NCI-H2107 treated with DMSO at 0.1 percent for 48 hours (cell line): ENCODE results near the gene C12orf75.
A peak's percentile ranks its signal among the peaks of the same experiment; 100 is the strongest.
"Not testable (repeated sequence)": the region's sequence is repeated elsewhere in the genome, so short reads cannot be mapped to it uniquely, and the experiment has no call there.

Experiments
- DNase-seq: peaks from one replicate; lab custom pipeline; 2025; ENCODE audit not compliant: unreplicated experiment; lab: John Stamatoyannopoulos, UW

C12orf75 gene

DNA sequence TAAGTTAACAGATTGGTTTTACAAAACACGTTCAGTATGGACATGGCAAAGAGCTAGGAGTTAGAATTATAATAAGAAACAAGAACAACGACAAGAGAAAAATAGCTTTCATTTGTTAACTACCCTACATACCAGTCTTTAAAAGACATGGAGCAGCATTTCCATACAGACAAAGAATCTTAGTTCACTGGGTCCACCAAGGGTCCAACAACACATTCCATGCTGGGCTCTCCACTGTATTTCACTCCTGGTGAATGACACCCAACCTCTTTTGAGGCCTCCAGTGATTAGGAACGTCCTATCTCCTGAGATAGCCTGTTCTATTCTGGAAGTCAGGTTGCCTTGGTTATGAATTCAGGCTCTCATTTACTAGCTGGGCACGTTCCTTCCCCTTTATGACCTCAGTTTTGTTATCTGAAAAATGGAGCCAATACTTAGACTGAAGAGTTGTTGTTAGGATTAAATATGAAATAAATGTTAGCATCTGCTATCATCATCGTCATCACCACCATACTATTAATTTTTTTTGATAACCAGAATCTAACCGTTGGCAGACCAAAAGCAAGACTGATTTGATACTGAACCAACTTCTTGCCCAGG, 37.7 kb downstream of the C12orf75 start:
- DNase-seq = no peak

GRCh38 chr12:105369014-105369413, 38.5 kb downstream of the C12orf75 start:
- DNase-seq = no peak

DNA sequence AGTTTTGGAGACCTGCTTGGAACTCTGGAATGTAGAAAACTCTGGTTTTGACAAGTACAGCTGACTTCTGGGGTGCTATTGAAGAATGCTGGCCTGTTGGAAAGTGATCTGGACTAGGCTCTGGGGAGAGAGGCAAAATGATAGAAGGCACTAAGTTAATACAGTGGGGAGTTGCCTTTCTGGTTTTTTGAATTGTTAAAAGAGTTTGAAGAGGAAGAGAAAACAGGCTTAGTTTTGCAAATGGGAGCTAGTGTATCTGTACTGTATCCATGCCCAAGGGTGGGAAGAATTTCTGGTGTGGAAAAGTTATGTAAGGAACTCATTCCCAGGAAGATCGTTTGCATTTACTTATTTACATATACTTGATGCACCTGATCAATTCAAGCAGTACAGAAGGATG, 43.8 kb downstream of the C12orf75 start:
- DNase-seq = no peak

DNA sequence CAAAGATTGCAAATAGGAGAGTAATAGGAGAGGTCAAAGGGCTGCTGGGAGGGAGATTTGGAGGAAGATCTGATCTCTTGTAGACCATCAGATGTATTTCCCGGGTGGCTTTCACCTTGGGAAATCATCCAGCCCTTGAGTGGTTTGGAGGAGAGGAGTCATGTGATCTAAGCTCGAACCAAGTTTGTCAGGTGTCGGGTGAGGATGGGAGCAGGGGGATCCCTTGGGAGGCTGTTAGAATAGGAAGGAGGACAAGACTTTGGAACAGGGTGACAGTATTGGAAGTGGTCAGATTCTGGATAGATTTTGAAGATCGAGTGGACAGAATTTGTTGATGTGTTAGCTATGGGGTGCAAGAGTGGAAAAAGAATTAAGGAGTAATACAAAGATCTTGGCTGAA, 46.6 kb downstream of the C12orf75 start:
- DNase-seq = no peak

GRCh38 chr12:105378911-105379310, 48.4 kb downstream of the C12orf75 start:
- no peak for DNase-seq

DNA sequence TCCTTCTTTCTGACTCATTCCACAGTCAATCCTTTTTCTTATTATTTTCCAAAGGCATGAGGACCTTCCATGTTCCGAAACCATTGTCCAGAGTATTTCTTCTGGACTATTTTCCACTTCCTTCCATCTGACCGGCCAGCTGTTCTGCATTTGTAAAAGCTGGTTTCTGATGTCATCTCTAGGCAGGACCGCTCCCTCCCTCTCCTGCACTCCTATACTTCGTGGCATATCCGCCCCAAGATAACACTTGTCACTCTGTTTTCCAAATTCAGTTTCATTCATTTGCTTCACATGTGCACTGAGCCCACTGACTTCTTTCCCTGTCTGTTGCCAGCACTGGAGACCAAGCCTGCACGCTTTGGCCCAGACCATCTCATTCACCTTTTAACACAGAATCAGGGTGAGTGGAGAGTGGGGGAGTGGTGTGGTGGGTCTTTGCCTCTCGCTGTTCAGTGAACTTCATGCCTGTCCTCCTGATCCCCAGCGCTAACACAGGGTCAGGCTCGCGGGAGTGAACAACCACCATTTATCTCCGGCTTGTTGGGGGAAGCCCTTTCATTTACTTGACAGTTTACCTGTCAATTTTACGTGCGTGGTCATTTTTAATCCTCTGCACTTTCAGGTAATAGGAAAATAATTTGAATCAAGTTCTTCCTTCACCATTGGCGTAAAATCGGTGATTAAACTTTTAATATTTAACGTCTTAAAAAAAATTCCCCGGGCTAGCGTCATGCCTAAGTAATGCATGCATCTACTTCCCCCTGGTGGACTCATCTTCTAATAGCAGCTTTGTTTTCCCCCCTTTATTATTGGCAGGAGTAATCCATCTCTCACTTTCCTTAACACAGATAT, 52.5 kb downstream of the C12orf75 start:
- DNase-seq = peak; percentile 71

DNA sequence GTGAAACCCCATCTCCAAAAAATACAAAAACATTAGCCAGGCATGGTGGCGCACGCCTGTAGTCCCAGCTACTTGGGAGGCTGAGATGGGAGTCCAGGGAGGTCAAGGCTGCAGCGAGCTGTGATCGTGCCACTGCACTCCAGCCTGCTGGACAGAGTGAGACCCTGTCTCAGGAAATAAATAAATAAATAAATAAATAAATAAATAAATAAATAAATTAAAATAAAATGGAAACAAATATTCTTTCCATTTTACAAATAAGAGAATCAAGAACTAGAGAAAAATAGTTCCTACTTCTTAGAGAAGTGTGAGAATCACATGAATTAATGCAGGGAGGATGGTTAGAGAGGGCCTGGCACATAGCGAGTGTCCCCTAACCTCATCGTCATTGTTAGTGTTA, 53.7 kb downstream of the C12orf75 start:
- DNase-seq = no peak

GRCh38 chr12:105384916-105385535, 54.5 kb downstream of the C12orf75 start:
- no peak for DNase-seq

- DNase-seq = no peak
Measured at GRCh38 chr12:105386431-105386830, 55.9 kb downstream of the C12orf75 start.

DNA sequence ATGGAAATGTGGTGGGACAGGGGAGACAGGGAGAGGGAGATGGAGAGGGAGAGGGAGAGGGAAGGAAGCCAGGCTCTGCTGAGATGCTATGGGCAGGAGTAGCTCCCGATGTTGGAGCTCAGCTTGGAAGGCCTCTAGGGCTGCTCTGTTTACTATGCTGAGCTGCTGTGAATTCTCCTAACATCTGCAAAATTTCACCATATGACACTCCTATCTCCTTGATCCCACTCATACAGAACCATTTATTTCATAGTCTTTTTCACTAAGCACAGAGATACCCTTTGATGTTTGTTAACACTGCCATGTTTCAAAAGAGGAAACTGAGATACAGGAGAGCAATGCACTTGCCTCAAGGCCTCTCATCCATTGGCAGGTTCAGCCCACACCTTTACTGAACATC, 60.7 kb downstream of the C12orf75 start:
- DNase-seq = no peak

DNA sequence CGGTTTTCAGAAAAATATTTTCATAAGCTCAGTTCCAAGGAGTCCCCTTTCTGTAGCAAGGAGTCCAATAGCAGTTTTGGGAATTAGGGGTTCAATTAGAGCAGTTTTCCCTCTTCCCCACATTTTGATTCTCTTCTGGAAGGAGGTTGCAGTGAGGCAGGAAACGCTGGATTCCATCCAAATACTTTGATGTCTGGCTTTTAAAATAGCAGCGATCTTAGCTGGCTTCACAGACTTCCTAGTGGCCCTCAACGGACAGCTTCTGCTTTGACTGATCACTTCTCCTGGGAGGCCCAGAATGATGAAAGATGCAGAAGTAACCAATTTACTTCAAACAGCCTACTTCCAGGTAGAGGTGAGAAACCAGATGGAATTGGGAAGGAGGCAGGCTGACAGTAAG, 63.1 kb downstream of the C12orf75 start:
- no peak for DNase-seq

- no peak for DNase-seq
Measured at GRCh38 chr12:105396024-105396423, 65.5 kb downstream of the C12orf75 start.

- DNase-seq = no peak
Measured at GRCh38 chr12:105396983-105397382, 66.5 kb downstream of the C12orf75 start.

GRCh38 chr12:105398930-105399329, 68.4 kb downstream of the C12orf75 start:
- no peak for DNase-seq

GRCh38 chr12:105399428-105400081, 69.1 kb downstream of the C12orf75 start:
- no peak for DNase-seq

GRCh38 chr12:105400227-105400626, 69.7 kb downstream of the C12orf75 start:
- DNase-seq = no peak

- no peak for DNase-seq
Measured at GRCh38 chr12:105401198-105401597, 70.7 kb downstream of the C12orf75 start.

GRCh38 chr12:105402366-105402765, 71.9 kb downstream of the C12orf75 start:
- no peak for DNase-seq

DNA sequence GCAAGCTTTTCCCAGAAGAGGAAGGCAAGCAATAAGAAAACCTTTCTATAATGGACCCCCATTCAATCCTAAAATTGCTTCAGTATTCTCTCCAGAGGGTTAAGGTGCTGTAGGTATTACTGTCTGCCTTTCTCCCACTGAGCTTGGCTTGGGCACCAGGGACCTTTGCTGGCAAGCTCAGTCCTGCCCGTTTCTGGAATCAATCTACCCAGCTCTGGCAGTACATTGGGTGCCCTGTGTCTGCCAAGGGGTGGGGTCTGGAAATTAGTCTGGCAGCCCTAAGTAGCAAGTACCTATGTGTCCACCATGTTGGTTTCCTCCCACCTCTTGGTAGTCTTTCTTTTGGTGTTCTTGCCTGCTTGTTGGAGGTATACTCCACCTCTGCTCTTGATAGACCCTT, 72.6 kb downstream of the C12orf75 start:
- DNase-seq = no peak

DNA sequence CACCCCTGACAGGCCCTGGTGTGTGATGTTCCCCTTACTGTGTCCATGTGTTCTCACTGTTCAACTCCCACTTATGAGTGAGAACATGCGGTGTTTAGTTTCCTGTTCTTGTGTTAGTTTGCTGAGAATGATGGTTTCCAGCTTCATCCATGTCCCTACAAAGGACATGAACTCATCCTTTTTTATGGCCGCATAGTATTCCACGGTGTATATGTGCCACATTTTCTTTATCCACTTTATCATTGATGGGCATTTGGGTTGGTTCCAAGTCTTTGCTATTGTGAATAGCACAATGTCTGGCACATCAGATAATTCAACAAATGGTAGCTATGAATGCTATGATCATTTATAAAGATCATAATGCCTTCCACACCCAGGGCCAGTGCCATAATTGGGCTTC, 73.6 kb downstream of the C12orf75 start:
- not testable (repeated sequence) for DNase-seq

- no peak for DNase-seq
Measured at GRCh38 chr12:105406497-105406896, 76.0 kb downstream of the C12orf75 start.

DNA sequence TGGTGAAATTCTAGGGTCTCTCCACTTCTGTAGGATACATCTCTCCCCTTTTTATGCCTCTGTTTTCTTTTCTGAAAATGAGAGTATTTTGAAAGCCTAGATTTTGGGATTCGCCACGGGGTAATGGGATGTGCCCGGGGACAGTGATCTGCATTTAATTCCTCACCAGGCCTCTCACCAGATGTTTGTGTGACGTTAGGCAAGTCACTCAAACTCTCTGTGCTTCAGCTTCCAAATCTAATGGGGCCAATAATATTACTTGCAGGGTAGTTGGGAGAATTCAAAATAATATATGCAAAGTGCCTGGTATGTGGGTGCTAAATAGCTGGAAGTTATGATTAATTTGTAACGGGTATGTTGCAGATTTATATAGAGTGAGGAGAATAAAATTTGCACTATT, 78.8 kb downstream of the C12orf75 start:
- DNase-seq = no peak
